Stimulated activated naive CD8-positive, alpha-beta T cell treated with anti-CD3 and anti-CD28 coated beads, Interleukin-15, Interleukin-2, amounts not matched to agents 100 ng/mL and 50 ng/mL, for 24 hours (primary cell): ENCODE data around the gene PIAS4.

Source experiments
- H3K27ac Mint-ChIP-seq: one replicate; pipeline ENCODE4 v1.8.0; 2021; ENCODE audit warnings: mild to moderate bottlenecking, mixed read lengths
- H3K27me3 Mint-ChIP-seq: one replicate; pipeline ENCODE4 v1.8.0; 2021; ENCODE audit warnings: mixed read lengths
- H3K36me3 Mint-ChIP-seq: one replicate; pipeline ENCODE4 v1.8.0; 2021; ENCODE audit warnings: low read depth, mixed read lengths
- H3K4me1 Mint-ChIP-seq: one replicate; pipeline ENCODE4 v1.8.0; 2021; ENCODE audit warnings: low read depth, mixed read lengths
- H3K4me3 Mint-ChIP-seq: one replicate; pipeline ENCODE4 v1.8.0; 2021; ENCODE audit warnings: mild to moderate bottlenecking, mixed read lengths
- H3K9me3 Mint-ChIP-seq: one replicate; pipeline ENCODE4 v1.8.0; 2021; ENCODE audit warnings: mixed read lengths

The PIAS4 gene

DNA sequence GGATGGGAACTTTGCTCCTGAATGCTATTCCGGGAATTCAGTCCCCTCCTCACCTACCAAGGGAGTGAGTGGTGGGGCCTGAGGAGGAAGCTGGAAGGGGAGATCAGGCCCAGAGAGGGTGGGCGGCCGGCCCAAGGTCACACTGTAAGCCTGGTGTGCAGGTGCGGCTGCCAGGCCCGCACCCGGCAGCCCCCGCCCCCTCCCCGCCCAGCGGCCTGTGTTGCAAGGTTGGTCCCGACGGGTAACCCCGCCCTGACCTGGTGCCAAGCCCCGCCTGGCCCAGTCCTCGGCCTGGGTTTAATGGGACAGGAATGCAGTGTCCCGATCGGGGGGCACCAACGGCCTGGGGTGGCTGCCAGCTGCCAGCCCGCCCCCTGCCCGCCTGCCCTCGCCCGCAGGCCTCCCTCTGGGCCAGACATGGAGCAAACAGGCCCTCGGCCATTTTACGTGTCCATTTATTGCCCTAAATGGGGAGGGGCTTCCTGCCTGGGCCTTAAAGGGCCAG is 53.7 kb downstream of the PIAS4 start:
- H3K4me1 Mint-ChIP-seq: peaks cover 59% of the 10 kb centered on the region
- peak overlapping the region; percentile 77 for H3K27ac Mint-ChIP-seq

DNA sequence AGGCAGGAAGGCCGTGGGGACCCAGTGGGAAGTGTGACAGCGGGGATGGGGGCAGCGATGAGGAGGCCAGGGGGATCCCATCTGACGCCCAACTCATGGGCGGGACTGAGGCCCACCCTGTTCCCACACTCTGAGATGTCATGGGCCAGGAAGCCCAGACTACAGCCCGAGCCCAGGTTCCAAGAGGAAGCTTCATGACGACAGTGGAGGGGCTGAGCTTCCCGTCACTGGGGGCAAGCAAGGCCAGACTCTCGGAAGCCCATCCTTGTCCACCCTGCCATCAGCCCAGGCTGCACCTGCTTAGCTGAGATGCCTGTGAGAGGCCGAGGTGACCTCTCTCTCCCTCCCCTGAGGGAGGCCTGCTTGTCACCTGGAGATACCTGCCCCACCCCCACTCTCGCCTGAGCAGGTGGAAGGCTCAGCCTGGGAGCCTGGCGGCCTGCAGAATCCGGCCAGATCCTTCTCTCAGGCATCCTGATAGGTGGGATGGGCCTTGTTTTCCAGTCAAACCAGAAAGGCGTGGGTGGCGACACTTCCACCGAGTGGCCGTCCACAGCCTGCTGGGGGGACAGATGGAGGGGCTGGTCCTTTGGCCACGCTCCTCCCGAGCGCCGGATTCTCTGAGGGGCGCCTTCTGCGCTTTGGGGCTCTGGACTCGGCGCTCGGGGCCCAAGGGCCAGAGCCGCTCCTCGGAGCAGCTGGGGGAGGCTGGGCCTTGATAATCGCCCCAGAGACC is 54.3 kb downstream of the PIAS4 start:
- H3K9me3 Mint-ChIP-seq: no peaks in the 10 kb centered on the region
- H3K36me3 Mint-ChIP-seq: peaks cover 9% of the 10 kb centered on the region
- peak overlapping the region; percentile 36 for H3K27ac Mint-ChIP-seq
- H3K4me3 Mint-ChIP-seq: peak overlapping the region; percentile 37
- H3K27me3 Mint-ChIP-seq: no peaks in the 10 kb centered on the region
- H3K4me1 Mint-ChIP-seq: peaks cover 58% of the 10 kb centered on the region

More for the DNA sequence above, 53.7 kb downstream of the PIAS4 start:
- Mint-ChIP-seq H3K27me3 (no peaks in the 10 kb centered on the region), H3K36me3 (peaks cover 9% of the 10 kb centered on the region), H3K4me3 (peak overlapping the region; percentile 37), H3K9me3 (no peaks in the 10 kb centered on the region)

DNA sequence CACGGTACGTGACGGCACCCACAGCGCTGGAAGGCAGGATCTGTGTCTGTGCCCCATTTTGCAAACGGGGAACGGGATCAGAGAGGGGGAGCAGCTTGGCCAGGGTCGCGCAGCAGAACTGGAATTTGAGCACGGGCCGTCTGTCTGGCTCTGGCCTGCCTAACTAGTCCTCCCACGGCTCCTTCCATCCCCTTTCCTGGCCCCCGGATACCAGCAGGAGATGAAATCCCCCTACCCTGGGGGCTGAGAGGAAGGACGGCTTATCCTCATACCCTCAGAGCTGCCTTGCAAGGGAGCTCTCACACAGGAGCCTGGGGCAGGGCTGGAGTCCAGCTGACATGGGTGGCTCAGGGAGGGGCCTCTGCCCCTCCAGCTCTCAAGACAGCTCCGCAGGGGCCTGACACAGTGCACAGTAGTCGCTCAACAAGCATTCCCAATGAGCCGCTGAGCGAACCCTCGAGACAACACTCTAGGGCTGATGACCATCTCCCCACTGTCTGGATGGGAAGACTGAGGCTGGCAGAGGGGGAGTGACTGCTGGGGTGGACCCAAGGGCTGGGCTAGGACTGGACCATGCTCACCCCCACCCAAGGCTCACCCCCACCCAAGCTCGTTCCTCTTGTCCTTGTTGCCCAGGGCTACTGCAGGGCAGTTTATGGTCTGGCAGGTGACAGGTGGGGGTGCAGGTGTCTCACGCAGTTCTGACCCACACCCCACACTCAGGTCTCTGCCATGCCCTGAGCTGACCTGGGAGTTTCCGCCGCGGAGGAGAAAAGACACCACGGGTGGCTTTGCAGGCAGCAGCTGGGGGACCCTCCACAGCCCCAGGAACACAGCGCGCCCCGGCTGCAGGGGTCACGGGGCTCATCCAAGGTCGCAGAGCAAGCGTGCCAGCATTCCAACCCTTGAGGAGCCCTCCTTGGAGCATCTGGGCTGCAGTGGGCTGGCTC is 55.2 kb downstream of the PIAS4 start:
- Mint-ChIP-seq H3K4me3 (peak overlapping the region; percentile 89), H3K27me3 (no peaks in the 10 kb centered on the region), H3K36me3 (peaks cover 5% of the 10 kb centered on the region), H3K27ac (peak overlapping the region; percentile 36), H3K4me1 (peaks cover 52% of the 10 kb centered on the region), H3K9me3 (no peaks in the 10 kb centered on the region)

DNA sequence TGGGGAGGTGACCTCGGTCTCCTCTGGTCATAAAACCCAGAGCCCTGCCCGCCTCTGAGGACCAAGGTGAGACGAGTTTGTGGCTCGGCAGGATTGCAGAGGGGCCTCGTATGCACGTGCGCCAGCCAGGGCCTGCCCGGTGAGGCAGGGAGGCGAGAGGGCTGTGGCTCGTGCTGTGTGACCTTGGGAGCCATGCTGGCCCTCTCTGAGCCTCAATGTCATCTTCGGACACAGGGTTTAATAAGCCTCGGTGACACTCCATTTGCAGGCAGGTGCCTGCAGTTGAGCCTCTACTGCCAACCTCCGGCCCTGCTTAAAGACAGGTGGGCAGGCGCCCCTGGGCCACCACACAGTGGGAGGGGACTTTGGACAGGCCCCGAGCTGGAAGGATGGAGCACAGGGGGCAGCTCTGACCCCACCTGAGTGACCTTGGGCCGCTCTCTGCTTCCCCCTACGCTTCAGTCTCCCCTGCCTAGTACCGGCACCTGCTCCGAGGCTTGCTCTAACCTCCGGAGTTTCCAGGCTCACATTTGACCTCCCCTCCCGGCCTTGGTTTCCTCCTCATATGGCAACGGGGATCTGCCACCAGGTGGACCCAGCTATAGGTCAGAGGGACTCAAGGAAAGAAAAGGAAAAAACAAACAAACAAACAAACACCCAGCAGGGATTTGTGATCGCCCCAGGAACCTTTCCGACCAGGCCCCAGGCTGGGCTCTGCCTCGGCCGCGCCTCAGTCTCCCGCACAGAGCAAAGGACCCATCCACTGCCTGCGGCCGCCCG is 56.0 kb downstream of the PIAS4 start:
- H3K27me3 Mint-ChIP-seq: no peaks in the 10 kb centered on the region
- H3K4me1 Mint-ChIP-seq: peaks cover 52% of the 10 kb centered on the region
- H3K4me3 Mint-ChIP-seq: peak overlapping the region; percentile 89
- H3K27ac Mint-ChIP-seq: peak overlapping the region; percentile 94
- H3K9me3 Mint-ChIP-seq: no peaks in the 10 kb centered on the region
- H3K36me3 Mint-ChIP-seq: peaks cover 5% of the 10 kb centered on the region

DNA sequence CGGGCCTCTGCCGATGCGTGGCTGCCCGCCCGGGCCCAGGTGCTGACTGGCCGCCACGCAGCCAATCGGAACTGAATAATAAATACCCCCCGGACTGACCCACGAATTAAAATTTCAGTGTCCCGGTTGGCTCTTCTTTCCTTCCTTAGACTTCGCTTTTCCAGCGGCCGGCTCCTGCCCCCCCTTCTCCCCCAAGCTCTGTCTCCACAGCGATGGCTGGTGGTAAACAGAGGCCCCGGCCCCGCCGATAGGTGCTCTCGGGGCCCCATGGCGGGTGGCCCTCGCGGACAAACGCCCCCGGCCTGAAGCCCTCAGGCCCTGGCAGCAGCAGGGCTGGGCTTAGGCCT is 56.6 kb downstream of the PIAS4 start:
- H3K4me3 Mint-ChIP-seq: peak overlapping the region; percentile 89
- peaks cover 53% of the 10 kb centered on the region for H3K4me1 Mint-ChIP-seq
- H3K27me3 Mint-ChIP-seq: no peaks in the 10 kb centered on the region
- peak overlapping the region; percentile 94 for H3K27ac Mint-ChIP-seq
- peaks cover 5% of the 10 kb centered on the region for H3K36me3 Mint-ChIP-seq
- H3K9me3 Mint-ChIP-seq: no peaks in the 10 kb centered on the region

DNA sequence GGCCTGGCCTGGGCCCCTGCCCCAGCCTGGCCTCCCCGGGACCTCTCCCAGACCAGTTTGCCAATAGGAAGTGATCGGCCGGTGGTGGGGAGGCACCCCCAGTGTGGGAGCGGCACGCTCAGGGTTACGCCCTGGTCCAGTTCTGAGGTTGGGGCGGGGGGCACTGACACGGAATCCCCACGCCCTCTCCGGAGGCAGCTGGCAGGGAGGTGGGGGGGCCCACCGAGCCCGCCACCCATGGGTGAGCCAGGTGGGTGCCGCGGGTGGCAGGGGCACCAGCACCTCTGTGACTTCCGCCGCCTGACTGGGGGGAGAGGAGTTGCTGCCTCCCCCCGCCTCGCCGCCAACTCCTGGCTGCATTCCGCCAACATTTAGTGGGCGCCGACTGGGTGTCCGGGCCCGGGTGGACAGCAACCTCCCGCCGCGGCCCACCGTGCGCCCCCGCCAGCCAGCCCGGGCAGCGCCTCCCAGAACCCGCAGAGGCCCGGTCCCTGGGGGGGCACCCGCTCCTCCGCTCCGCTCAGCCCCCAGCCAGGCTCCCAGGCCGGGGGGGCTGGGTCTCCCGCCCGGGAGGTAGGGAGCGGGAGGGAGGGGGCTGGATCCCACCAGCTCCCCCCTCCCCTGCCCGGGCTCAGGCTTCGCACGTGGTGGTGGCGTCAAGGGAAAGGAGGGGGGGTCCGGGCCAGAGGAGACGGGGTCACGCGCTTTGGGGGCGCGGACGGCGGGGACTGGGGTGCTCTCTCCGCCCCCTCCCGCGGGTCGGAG is 57.1 kb downstream of the PIAS4 start:
- H3K27ac Mint-ChIP-seq: peak overlapping the region; percentile 94
- H3K36me3 Mint-ChIP-seq: peaks cover 5% of the 10 kb centered on the region
- peaks cover 53% of the 10 kb centered on the region for H3K4me1 Mint-ChIP-seq
- H3K9me3 Mint-ChIP-seq: no peaks in the 10 kb centered on the region
- H3K27me3 Mint-ChIP-seq: no peaks in the 10 kb centered on the region
- H3K4me3 Mint-ChIP-seq: peak overlapping the region; percentile 89

DNA sequence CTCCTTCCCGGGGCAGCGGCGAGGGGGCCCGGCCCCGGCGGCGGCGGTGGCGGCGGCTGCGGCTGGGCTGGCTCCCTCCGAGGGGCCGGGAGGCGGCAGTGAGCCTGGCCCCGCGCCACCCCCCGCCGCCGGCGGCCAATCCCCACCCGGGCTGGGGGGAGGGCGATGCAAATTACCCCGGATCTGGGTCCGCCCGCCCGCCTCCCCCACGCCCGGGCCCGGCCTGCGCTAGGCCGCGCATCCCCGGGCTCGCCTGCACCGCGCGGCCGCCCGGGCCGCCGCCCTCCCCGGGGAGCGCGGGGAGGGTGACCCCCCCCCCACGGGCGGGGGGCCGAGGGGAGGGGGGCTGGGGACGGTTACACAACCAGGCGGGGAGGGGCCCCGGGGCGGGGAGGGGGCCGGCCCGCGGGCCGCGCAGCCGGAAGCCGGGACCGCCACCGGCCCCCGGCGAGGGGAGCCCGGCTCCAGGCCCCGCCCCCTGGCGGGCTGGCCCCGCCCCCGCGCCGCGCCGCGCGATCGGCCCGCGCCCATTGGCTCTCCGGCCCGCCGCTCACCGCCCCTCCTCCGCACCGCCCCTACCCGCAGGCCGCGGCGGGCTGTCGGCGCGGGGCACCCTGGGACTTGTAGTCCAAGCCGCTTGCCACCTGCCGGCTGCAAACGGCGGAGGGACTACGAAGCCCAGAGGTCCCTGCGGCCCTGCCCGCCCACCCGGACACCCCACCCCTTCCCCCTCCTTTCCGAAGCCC is 58.1 kb downstream of the PIAS4 start:
- peaks cover 48% of the 10 kb centered on the region for H3K4me1 Mint-ChIP-seq
- no peaks in the 10 kb centered on the region for H3K27me3 Mint-ChIP-seq
- H3K27ac Mint-ChIP-seq: no peak overlapping the region
- peaks cover 5% of the 10 kb centered on the region for H3K36me3 Mint-ChIP-seq
- peak overlapping the region; percentile 23 for H3K4me3 Mint-ChIP-seq
- H3K9me3 Mint-ChIP-seq: no peaks in the 10 kb centered on the region

DNA sequence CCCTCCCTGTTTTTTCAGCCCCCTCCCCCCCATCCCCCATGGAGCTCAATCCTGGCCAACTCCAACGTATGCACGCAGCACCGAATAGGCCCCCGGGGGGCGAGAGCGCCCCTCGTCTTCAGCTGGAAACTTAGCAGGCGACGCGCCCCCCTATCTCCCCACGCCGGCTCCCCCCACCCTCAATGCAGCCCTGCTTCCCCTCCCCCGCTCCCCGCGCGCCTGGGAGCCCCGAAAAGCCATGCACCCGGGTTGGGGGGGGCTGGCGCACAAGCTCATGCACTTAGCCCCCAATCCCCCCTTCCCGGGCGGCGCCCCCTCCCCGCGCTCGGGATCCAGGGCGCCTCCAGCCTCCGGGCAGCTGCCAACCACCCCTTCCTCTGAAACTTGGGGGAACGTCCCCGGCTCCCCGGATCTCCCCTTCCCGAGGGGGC is 58.7 kb downstream of the PIAS4 start:
- H3K9me3 Mint-ChIP-seq: no peaks in the 10 kb centered on the region
- peak overlapping the region; percentile 23 for H3K4me3 Mint-ChIP-seq
- H3K4me1 Mint-ChIP-seq: peaks cover 44% of the 10 kb centered on the region
- H3K36me3 Mint-ChIP-seq: peaks cover 5% of the 10 kb centered on the region
- no peaks in the 10 kb centered on the region for H3K27me3 Mint-ChIP-seq
- no peak overlapping the region for H3K27ac Mint-ChIP-seq

DNA sequence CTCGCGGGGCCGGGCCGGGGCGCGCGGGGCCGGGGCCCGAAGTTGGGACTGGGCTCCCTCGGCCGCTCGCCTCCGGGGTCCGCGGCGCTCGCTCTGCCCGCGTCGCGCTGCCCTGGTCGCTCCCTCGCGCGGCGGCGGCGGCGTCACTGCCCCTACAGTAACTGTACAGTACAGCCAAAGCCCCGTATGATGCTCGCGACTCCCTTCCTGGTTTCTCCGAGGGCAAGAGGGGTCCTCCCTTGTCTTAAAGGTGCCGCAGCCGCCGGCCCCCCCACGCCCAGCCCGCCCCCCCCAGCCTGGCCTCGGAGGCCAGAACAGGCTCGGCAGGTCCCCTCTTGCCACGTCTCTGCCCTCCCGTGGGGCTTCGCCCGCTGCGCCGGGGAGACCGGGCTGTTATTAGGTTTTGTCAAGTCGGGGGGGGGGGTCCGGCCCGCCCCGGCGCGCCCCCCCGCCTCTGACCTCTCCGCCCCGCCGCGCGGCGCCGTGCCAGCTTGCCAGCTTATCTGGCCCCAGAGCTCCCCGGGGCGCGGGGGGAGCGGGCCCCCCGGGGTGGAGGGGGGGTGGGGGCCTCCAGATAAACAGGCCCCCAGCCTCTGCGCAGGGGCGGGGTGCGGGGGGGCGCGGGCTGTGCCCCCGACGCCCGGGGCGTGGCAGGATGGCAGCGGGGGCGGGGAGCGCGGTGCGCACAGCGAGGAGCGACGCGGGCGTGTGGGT is 59.3 kb downstream of the PIAS4 start, which contains the start of gene ZBTB7A:
ZBTB7A (minus strand) TSS at position 218 of the 714 bp plus-strand sequence. CDS start 11,667 bp downstream, outside the sequence.
- Mint-ChIP-seq H3K9me3 (no peaks in the 10 kb centered on the region), H3K4me3 (peak within 1 kb of the TSS; percentile 80), H3K4me1 (peaks cover 40% of the 10 kb centered on the region), H3K27ac (peak within 1 kb of the TSS; percentile 31), H3K27me3 (no peaks in the 10 kb centered on the region), H3K36me3 (peaks cover 5% of the 10 kb centered on the region)

DNA sequence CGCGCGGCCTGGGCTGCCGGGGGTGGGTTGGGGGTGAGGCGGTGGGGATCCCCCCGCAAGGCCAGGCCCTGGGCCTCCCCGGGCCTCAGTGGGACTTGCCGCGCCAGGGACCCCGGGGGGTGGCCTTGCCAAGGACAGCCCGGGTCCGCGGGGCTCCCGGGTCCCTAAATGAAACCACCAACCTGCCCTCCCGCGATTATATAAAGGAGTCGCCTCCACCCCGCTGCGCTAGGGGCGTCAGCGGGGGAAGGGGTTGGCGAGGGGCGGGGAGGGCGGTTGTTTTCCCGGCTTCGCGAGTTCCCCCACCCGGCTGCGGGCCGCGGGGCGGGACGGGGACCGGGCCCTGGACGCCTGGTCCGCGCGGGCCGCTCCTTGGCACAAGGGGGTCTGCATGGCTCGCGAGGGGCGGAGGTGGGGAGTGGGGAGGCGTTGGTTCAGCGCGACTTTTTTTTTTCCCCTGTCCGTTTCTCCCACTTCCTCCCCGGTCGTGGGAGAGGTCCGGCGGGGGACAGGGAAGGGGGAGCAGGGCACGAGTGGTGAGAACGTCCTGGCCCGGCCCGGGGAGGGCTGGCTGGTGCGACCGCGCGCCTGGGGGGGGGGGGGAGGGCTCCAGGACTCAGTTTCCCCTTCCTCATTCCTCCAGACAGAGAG is 60.0 kb downstream of the PIAS4 start:
- Mint-ChIP-seq H3K36me3 (peaks cover 5% of the 10 kb centered on the region), H3K27ac (peak overlapping the region; percentile 81), H3K27me3 (no peaks in the 10 kb centered on the region), H3K4me3 (peak overlapping the region; percentile 80), H3K4me1 (peaks cover 34% of the 10 kb centered on the region), H3K9me3 (no peaks in the 10 kb centered on the region)

DNA sequence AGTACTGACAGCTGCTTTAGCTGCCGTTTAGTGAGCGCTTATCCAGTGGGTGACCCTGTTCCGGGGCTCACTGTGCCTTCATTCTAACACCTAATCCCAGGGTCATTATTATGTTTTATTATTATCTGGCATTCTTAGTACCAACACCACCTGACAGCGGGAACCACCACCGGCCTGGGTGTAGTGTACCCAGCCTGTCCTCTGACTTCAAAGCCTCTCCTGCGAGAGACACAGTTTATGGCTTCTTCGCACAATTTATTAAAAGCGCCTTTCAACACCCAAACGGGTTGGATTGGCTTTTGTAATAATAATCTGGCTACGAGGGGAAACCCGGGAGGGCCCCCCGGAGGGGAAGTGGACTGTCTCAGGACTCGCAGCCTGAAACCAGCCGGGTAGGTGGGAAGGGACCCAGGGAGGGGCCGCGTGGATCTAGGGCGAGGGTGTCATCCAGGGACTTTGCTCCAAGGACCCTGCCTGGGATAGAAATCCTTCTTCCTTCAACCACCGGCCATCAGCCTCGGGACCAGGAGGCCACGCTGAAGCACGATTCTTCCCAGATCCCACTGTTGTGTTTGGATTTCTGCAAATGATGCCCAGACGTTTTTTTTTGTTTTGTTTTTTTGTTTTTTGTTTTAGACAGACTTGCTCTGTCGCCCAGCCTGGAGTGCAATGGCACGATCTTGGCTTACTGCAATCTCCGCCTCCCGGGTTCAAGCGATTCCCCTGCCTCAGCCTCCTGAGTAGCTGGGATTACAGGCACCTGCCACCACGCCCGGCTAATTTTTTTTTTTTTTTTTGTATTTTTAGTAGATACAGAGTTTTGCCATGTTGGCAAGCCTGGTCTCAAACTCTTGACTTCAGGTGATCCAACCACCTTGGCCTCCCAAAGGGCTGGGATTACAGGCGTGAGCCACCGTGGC is 60.8 kb downstream of the PIAS4 start:
- Mint-ChIP-seq H3K4me1 (peaks cover 26% of the 10 kb centered on the region), H3K27ac (peak overlapping the region; percentile 81), H3K4me3 (peak overlapping the region; percentile 80), H3K27me3 (no peaks in the 10 kb centered on the region), H3K36me3 (peaks cover 5% of the 10 kb centered on the region), H3K9me3 (no peaks in the 10 kb centered on the region)
